ENCODE results near the gene PDE7B. TPM values are rescaled to one million over a fixed set of nuclear protein-coding genes. Genes with fewer than 3 reads are reported as not detected.

The PDE7B gene
- total and polyA plus RNA-seq, 2 of the 4 experiments (the other 2 are of a cell fraction), result 7.8 to 12.4 TPM

DNA sequence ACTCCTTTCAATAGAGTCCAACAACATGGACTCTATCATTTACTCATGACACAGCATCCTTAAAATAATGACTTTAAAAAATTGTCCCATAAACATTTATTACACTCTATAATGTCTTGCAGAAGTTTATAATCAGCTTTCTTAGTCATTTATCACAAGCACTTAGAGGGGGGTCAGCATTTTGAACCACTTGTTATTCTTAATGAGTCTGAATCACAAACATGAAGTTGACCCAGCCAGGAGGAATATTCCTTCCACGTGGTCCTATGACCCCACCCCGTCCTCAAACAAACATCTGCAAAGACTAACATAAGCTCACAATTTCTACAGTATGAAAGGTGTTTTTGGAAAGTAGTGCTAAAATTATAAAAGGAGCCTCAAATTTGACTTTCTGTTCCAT lies 307.5 kb downstream of the PDE7B start:
- no peak for TF ChIP-seq RAD21 (IDR thresholded peaks at IDR 0.05; ENCODE audit: low read length)
- no peak for TF ChIP-seq MAFK (IDR thresholded peaks at IDR 0.05; ENCODE audit: low read depth, low read length)
- no peak for TF ChIP-seq NFE2L2 (IDR thresholded peaks at IDR 0.05; ENCODE audit: low read depth, low read length)
- no peak for TF ChIP-seq CHD1 (IDR thresholded peaks at IDR 0.05; ENCODE audit: low read depth, low read length)
- TF ChIP-seq CEBPB (IDR thresholded peaks at IDR 0.05; ENCODE audit: low read depth, low read length), result no peak
- TF ChIP-seq MXI1 (IDR thresholded peaks at IDR 0.05; ENCODE audit: borderline replicate concordance, low read depth, low read length), result no peak
- Histone ChIP-seq H3K36me3 (ENCODE audit: control insufficient read depth, insufficient read depth, low read length) (peaks cover 54% of the 10 kb centered on the region), H3K9me3 (ENCODE audit: control insufficient read depth, insufficient read depth, low read length) (no peaks in the 10 kb centered on the region), H3K79me1 (ENCODE audit: low read depth in 1 of 2, low read length in 2 of 2) (no peaks in the 10 kb centered on the region), H2BK5ac (ENCODE audit: low read depth, low read length, poor library complexity, severe bottlenecking) (no peak overlapping the region), H2BK20ac (ENCODE audit: low read depth, low read length) (no peak overlapping the region), H2AFZ (replicated peaks; ENCODE audit: low read length, poor library complexity) (no peak overlapping the region), H4K5ac (ENCODE audit: low read depth, low read length) (no peak overlapping the region), H3K4me3 (ENCODE audit: insufficient read depth, low read depth, low read length) (no peak overlapping the region), H3K18ac (ENCODE audit: low read depth, low read length) (no peak overlapping the region), H3K4me2 (ENCODE audit: low read depth, low read length) (no peak overlapping the region), H4K8ac (ENCODE audit: low read depth in 2 of 2, low read length in 2 of 2) (no peak overlapping the region), H3K27me3 (ENCODE audit: control insufficient read depth, insufficient read depth, low read length) (no peaks in the 10 kb centered on the region), H3K27ac (ENCODE audit: insufficient read depth, low read length) (no peak overlapping the region), H3K4me1 (ENCODE audit: control insufficient read depth, insufficient read depth, low read length) (peaks cover 6% of the 10 kb centered on the region), H4K20me1 (ENCODE audit: insufficient read depth, low read length) (no peaks in the 10 kb centered on the region), H2BK15ac (ENCODE audit: low read depth, low read length) (no peak overlapping the region), H2AK9ac (replicated peaks; ENCODE audit: low read depth, low read length, poor library complexity) (no peak overlapping the region), H3K14ac (replicated peaks; ENCODE audit: low read depth, low read length) (no peak overlapping the region), H3K9ac (ENCODE audit: low read depth, low read length) (no peak overlapping the region), H2AK5ac (ENCODE audit: low read depth, low read length) (no peak overlapping the region), H3K56ac (ENCODE audit: extremely low read depth, insufficient read depth, low read length) (no peak overlapping the region), H3K9me1 (ENCODE audit: insufficient read depth, low read length) (peaks cover 2% of the 10 kb centered on the region; the same call in 1 of the 2 replicates), H2BK120ac (ENCODE audit: low read depth, low read length) (no peak overlapping the region), H3K23ac (ENCODE audit: low read depth, low read length) (no peak overlapping the region), H3K4ac (ENCODE audit: low read depth, low read length) (no peak overlapping the region), H4K91ac (ENCODE audit: insufficient read depth, low read depth, low read length) (no peak overlapping the region)
- in situ Hi-C loops (cut with MboI; ENCODE audit: low sequenced_read_pairs) (no loop called here), intact Hi-C loops (cut with micrococcal nuclease) (loop anchor here (10.0 kb wide), 1 partner anchor 124 kb away; no protein-coding TSS in a partner anchor), dilution Hi-C loops (cut with HindIII; ENCODE audit: low sequenced_read_pairs, unreplicated experiment) (no loop called here)
- DNase-seq (no peak), ATAC-seq (ENCODE audit: low read depth) (no peak)
- ChIA-PET POLR2A (ENCODE audit: unreplicated experiment) (no interaction called here), CTCF (interaction anchor here (0.5 kb wide), 1 partner anchor 115 kb away, joined by 3 read pairs; no protein-coding TSS in a partner anchor)
- BruUV-seq (replicated peaks), result no TSS peak
- no CpG with 5 or more reads among the region's 2 CpGs for WGBS, 2 experiments (ENCODE audit: extremely low coverage in 2 of 2, insufficient read length in 1 of 2)
